ENCODE measurements around the gene SLC45A1. TPM values are rescaled to one million over a fixed set of nuclear protein-coding genes. Genes with fewer than 3 reads are reported as not detected.

Gene SLC45A1
- total RNA-seq, 1 experiment from 2014 or later = not detected

GRCh38 chr1:8314346-8315280 lies 3.3 kb upstream of the SLC45A1 start:
- H3K4me2 ChIP-seq (ENCODE audit: low read depth, low read length, poor library complexity, severe bottlenecking) = no peak overlapping the region
- no peaks in the 10 kb centered on the region for H3K79me2 ChIP-seq (ENCODE audit: low read length)
- H3K9me2 ChIP-seq (replicated peaks; ENCODE audit: insufficient read depth, low read length) = no peaks in the 10 kb centered on the region
- H3K27me3 ChIP-seq (ENCODE audit: low read length) = no peaks in the 10 kb centered on the region
- no peaks in the 10 kb centered on the region for H4K20me1 ChIP-seq (ENCODE audit: insufficient read depth, low read depth, low read length)
- no peaks in the 10 kb centered on the region for H3K9me3 ChIP-seq (ENCODE audit: low read length)
- no peak overlapping the region for H3K4me3 ChIP-seq (ENCODE audit: low read length)
- peak; percentile 45 for DNase-seq
- no peak overlapping the region for H2AFZ ChIP-seq (ENCODE audit: low read length)
- H3K36me3 ChIP-seq (ENCODE audit: insufficient read depth, low read length) = no peaks in the 10 kb centered on the region
- no peak overlapping the region for H3K27ac ChIP-seq (ENCODE audit: low read length)
- no peaks in the 10 kb centered on the region for H3K4me1 ChIP-seq (ENCODE audit: low read length)
- no peak overlapping the region for H3K9ac ChIP-seq (ENCODE audit: low read length)

GRCh38 chr1:8315573-8316475 lies 2.1 kb upstream of the SLC45A1 start:
- Histone ChIP-seq H3K4me3 (ENCODE audit: low read length) (no peak overlapping the region), H3K36me3 (ENCODE audit: insufficient read depth, low read length) (no peaks in the 10 kb centered on the region), H3K4me2 (ENCODE audit: low read depth, low read length, poor library complexity, severe bottlenecking) (no peak overlapping the region), H3K9ac (ENCODE audit: low read length) (no peak overlapping the region), H3K4me1 (ENCODE audit: low read length) (no peaks in the 10 kb centered on the region), H4K20me1 (ENCODE audit: insufficient read depth, low read depth, low read length) (no peaks in the 10 kb centered on the region), H3K27ac (ENCODE audit: low read length) (no peak overlapping the region), H3K9me2 (replicated peaks; ENCODE audit: insufficient read depth, low read length) (no peaks in the 10 kb centered on the region), H2AFZ (ENCODE audit: low read length) (no peak overlapping the region), H3K27me3 (ENCODE audit: low read length) (no peaks in the 10 kb centered on the region), H3K79me2 (ENCODE audit: low read length) (no peaks in the 10 kb centered on the region), H3K9me3 (ENCODE audit: low read length) (no peaks in the 10 kb centered on the region)
- no peak for DNase-seq

GRCh38 chr1:8318436-8318835 lies 522 bp downstream of the SLC45A1 start:
- H2AFZ ChIP-seq (ENCODE audit: low read length) = no peak overlapping the region
- no peaks in the 10 kb centered on the region for H3K27me3 ChIP-seq (ENCODE audit: low read length)
- DNase-seq = no peak
- no peak overlapping the region for H3K9ac ChIP-seq (ENCODE audit: low read length)
- no peaks in the 10 kb centered on the region for H3K9me3 ChIP-seq (ENCODE audit: low read length)
- H3K4me1 ChIP-seq (ENCODE audit: low read length) = no peaks in the 10 kb centered on the region
- H3K4me3 ChIP-seq (ENCODE audit: low read length) = no peak overlapping the region
- no peaks in the 10 kb centered on the region for H4K20me1 ChIP-seq (ENCODE audit: insufficient read depth, low read depth, low read length)
- H3K79me2 ChIP-seq (ENCODE audit: low read length) = no peaks in the 10 kb centered on the region
- H3K4me2 ChIP-seq (ENCODE audit: low read depth, low read length, poor library complexity, severe bottlenecking) = no peak overlapping the region
- no peak overlapping the region for H3K27ac ChIP-seq (ENCODE audit: low read length)
- H3K9me2 ChIP-seq (replicated peaks; ENCODE audit: insufficient read depth, low read length) = no peaks in the 10 kb centered on the region
- H3K36me3 ChIP-seq (ENCODE audit: insufficient read depth, low read length) = no peaks in the 10 kb centered on the region

GRCh38 chr1:8321612-8322011 lies 3.7 kb downstream of the SLC45A1 start:
- H3K9ac ChIP-seq (ENCODE audit: low read length) = no peak overlapping the region
- no peak overlapping the region for H3K27ac ChIP-seq (ENCODE audit: low read length)
- no peaks in the 10 kb centered on the region for H3K27me3 ChIP-seq (ENCODE audit: low read length)
- H3K4me3 ChIP-seq (ENCODE audit: low read length) = no peak overlapping the region
- no peaks in the 10 kb centered on the region for H3K36me3 ChIP-seq (ENCODE audit: insufficient read depth, low read length)
- H3K4me1 ChIP-seq (ENCODE audit: low read length) = no peaks in the 10 kb centered on the region
- no peak overlapping the region for H3K4me2 ChIP-seq (ENCODE audit: low read depth, low read length, poor library complexity, severe bottlenecking)
- no peaks in the 10 kb centered on the region for H3K79me2 ChIP-seq (ENCODE audit: low read length)
- no peak overlapping the region for H2AFZ ChIP-seq (ENCODE audit: low read length)
- DNase-seq = no peak
- no peaks in the 10 kb centered on the region for H4K20me1 ChIP-seq (ENCODE audit: insufficient read depth, low read depth, low read length)
- no peaks in the 10 kb centered on the region for H3K9me3 ChIP-seq (ENCODE audit: low read length)
- H3K9me2 ChIP-seq (replicated peaks; ENCODE audit: insufficient read depth, low read length) = no peaks in the 10 kb centered on the region

GRCh38 chr1:8323706-8324105 lies 5.8 kb downstream of the SLC45A1 start:
- Histone ChIP-seq H3K4me3 (ENCODE audit: low read length) (no peak overlapping the region), H3K79me2 (ENCODE audit: low read length) (no peaks in the 10 kb centered on the region), H3K36me3 (ENCODE audit: insufficient read depth, low read length) (no peaks in the 10 kb centered on the region), H3K9ac (ENCODE audit: low read length) (no peak overlapping the region), H3K9me2 (replicated peaks; ENCODE audit: insufficient read depth, low read length) (no peaks in the 10 kb centered on the region), H3K9me3 (ENCODE audit: low read length) (no peaks in the 10 kb centered on the region), H3K4me1 (ENCODE audit: low read length) (no peaks in the 10 kb centered on the region), H3K27ac (ENCODE audit: low read length) (no peak overlapping the region), H3K4me2 (ENCODE audit: low read depth, low read length, poor library complexity, severe bottlenecking) (no peak overlapping the region), H4K20me1 (ENCODE audit: insufficient read depth, low read depth, low read length) (no peaks in the 10 kb centered on the region), H2AFZ (ENCODE audit: low read length) (no peak overlapping the region), H3K27me3 (ENCODE audit: low read length) (no peaks in the 10 kb centered on the region)
- no peak for DNase-seq

- Histone ChIP-seq H3K4me1 (ENCODE audit: low read length) (no peaks in the 10 kb centered on the region), H3K4me2 (ENCODE audit: low read depth, low read length, poor library complexity, severe bottlenecking) (no peak overlapping the region), H3K9me2 (replicated peaks; ENCODE audit: insufficient read depth, low read length) (no peaks in the 10 kb centered on the region), H3K27me3 (ENCODE audit: low read length) (no peaks in the 10 kb centered on the region), H3K79me2 (ENCODE audit: low read length) (no peaks in the 10 kb centered on the region), H4K20me1 (ENCODE audit: insufficient read depth, low read depth, low read length) (no peaks in the 10 kb centered on the region), H3K36me3 (ENCODE audit: insufficient read depth, low read length) (no peaks in the 10 kb centered on the region), H3K9me3 (ENCODE audit: low read length) (no peaks in the 10 kb centered on the region), H3K4me3 (ENCODE audit: low read length) (no peak overlapping the region), H3K9ac (ENCODE audit: low read length) (no peak overlapping the region), H2AFZ (ENCODE audit: low read length) (no peak overlapping the region), H3K27ac (ENCODE audit: low read length) (no peak overlapping the region)
- no peak for DNase-seq
These were observed 6.4 kb downstream of the SLC45A1 start for GRCh38 chr1:8324176-8324810.

- Histone ChIP-seq H3K79me2 (ENCODE audit: low read length) (no peaks in the 10 kb centered on the region), H3K9ac (ENCODE audit: low read length) (no peak overlapping the region), H2AFZ (ENCODE audit: low read length) (no peak overlapping the region), H3K27me3 (ENCODE audit: low read length) (no peaks in the 10 kb centered on the region), H3K9me3 (ENCODE audit: low read length) (no peaks in the 10 kb centered on the region), H3K4me3 (ENCODE audit: low read length) (no peak overlapping the region), H3K9me2 (replicated peaks; ENCODE audit: insufficient read depth, low read length) (no peaks in the 10 kb centered on the region), H3K4me1 (ENCODE audit: low read length) (no peaks in the 10 kb centered on the region), H4K20me1 (ENCODE audit: insufficient read depth, low read depth, low read length) (no peaks in the 10 kb centered on the region), H3K27ac (ENCODE audit: low read length) (no peak overlapping the region), H3K36me3 (ENCODE audit: insufficient read depth, low read length) (no peaks in the 10 kb centered on the region), H3K4me2 (ENCODE audit: low read depth, low read length, poor library complexity, severe bottlenecking) (no peak overlapping the region)
- DNase-seq = no peak
These were observed 7.9 kb downstream of the SLC45A1 start for GRCh38 chr1:8325771-8326170.

- Histone ChIP-seq H3K36me3 (ENCODE audit: insufficient read depth, low read length) (no peaks in the 10 kb centered on the region), H3K79me2 (ENCODE audit: low read length) (no peaks in the 10 kb centered on the region), H3K27ac (ENCODE audit: low read length) (no peak overlapping the region), H4K20me1 (ENCODE audit: insufficient read depth, low read depth, low read length) (no peaks in the 10 kb centered on the region), H3K9ac (ENCODE audit: low read length) (no peak overlapping the region), H3K27me3 (ENCODE audit: low read length) (no peaks in the 10 kb centered on the region), H3K4me2 (ENCODE audit: low read depth, low read length, poor library complexity, severe bottlenecking) (no peak overlapping the region), H3K4me3 (ENCODE audit: low read length) (no peak overlapping the region), H3K9me2 (replicated peaks; ENCODE audit: insufficient read depth, low read length) (no peaks in the 10 kb centered on the region), H3K9me3 (ENCODE audit: low read length) (no peaks in the 10 kb centered on the region), H2AFZ (ENCODE audit: low read length) (no peak overlapping the region), H3K4me1 (ENCODE audit: low read length) (no peaks in the 10 kb centered on the region)
- no peak for DNase-seq
These were observed 8.4 kb downstream of the SLC45A1 start for GRCh38 chr1:8326265-8326664.
